ENCODE data around the gene LDB2.
"Not testable (repeated sequence)": the region's sequence is repeated elsewhere in the genome, so short reads cannot be mapped to it uniquely, and the experiment has no call there.

The LDB2 gene

GRCh38 chr4:16596267-16596666 is 302.2 kb downstream of the LDB2 start:
- no peak for DNase-seq (ENCODE audit: low read depth)

DNA sequence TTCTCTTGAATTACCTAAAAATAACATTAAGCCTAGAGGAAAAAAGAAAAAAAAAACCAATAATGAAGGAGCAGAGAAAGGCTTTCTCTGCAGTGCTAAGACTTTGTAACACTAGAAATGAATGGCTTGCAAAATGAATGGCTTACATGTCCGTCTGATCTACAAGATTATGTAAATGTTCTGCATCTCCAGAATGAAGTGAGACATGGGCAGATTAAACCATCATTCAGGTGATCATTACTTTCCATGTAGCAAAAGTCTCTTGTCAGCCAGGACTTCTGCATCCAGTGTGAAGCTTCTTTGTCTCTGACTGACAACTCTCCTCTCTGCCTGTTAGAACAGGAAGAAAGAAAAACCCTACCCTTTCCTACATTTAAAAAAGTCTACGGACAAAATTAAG is 304.3 kb downstream of the LDB2 start:
- DNase-seq (ENCODE audit: low read depth), result no peak

- no peak for DNase-seq (ENCODE audit: low read depth)
These were observed 305.1 kb downstream of the LDB2 start for GRCh38 chr4:16593386-16593785.

DNA sequence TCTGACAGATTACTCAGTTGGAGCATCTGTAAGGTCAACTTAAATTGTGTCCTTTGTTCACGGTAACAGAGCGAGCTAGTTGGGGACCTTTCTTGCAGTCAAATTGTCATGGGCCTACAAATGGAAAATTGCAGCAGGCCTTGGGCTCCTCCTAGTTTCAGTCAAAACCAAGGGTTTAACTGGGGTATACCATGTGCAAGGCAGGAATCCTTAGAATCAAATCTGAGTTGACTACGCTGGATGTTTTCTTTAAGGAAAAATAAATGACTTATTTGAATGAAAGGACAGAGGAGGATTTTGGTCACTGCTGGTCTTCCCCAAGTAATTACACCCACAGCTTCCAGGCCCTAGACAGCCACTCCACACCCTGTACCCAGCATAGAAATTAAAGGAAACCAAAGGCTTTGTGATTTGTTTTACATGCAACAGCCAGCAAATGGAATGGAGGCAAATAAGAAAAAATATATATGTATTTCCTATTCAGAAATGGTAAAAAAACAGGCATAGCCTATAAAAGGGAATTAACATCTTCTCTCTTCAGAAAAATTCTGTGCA is 307.1 kb downstream of the LDB2 start:
- DNase-seq (ENCODE audit: low read depth), result no peak

DNA sequence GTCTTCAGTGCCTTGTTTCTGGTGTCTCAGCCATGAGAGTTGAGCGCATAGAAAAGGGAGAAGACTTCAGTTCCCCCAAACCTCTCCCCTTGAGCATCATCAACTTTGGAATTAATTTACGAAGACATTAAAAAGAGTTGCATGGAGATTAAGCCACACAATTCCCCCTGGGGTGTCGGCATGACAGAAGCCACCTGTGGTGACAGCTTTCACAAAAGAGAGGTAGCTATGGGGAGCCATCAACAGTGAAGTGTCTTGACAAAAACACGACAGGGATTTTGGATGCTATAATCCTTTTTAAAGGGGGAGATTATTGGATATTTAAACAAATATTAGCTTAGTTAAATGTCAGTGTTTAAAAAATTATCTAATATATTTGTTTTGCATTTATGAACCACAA is 307.6 kb downstream of the LDB2 start:
- no peak for DNase-seq (ENCODE audit: low read depth)

DNA sequence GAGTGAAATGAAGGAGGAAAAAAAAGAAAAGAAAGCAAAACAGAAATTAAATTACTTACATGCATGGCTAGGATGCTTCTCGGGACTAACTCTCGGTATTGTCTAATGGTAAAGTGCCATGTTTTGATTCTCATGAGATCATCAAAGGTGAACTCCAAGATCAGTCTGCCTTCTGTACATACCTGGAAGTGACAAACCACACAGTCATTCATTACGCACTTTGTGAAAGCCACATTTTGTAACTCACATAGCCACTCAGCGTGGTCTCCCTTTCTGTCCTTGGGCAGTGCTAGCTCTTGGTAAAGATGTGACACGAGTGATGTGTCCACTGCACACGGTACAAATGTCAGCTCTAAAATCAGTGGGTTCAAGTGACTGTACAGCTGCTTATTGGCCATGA is 309.8 kb downstream of the LDB2 start:
- peak; percentile 20 for DNase-seq (ENCODE audit: low read depth)

DNA sequence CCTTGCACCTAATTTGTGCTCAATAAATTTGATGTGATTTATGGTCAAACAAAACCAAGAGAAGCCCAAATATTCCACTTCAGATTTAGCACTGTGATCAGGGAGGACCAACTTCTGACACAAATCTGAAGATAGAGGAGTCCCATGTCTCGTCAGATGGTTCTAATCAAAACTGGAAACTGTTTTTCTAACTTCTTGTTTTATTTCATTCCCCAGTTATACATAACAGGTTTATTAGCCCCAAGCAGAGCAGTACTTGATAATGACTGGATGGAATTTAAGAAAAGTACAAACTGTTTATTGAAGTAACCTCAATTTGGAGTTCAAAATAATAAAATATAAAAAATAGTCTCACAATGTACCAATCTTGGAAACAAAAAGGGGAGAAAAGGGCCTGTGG is 310.3 kb downstream of the LDB2 start:
- DNase-seq (ENCODE audit: low read depth), result no peak

DNA sequence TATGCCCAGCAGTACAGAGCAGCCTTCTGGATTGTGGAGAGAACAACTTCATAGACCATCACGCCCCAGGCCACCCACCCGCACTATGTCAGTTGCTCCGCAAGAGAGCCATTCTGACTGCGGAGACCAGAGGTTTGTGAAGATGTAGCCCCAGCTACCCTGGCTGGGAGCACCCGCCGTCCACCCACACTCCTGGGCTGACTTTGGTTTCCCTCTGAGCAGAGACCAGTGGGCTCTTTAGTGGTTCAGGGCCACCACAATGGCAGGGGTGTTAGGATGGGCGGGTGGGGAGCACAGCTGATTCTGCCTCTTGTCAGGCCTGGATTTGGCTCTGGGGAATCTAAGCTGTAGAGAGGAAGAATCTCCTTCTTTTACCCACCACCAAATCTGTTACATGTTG is 313.4 kb downstream of the LDB2 start:
- DNase-seq (ENCODE audit: low read depth), result no peak

GRCh38 chr4:16583764-16584163 is 314.7 kb downstream of the LDB2 start:
- no peak for DNase-seq (ENCODE audit: low read depth)

DNA sequence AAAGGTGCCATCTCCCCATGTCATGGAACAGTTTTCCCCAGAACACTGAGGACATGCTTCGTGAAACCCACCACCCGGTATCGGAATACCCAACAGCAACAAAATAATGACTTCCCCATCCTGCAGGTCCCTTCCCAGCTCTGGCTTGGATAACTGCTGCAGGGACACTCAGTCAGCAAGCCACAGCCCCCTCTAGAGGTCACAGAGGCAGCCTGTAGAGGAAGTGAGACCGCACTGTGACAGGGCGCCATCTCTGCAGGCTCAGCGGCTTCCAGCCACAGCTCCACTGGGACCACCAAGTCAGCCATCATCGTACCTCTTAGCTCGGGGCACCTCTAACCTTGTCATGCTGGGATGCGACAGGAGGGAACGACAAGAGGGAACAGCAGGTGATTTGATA is 315.9 kb downstream of the LDB2 start:
- peak; percentile 7 for DNase-seq (ENCODE audit: low read depth)

GRCh38 chr4:16582036-16582435 is 316.4 kb downstream of the LDB2 start:
- no peak for DNase-seq (ENCODE audit: low read depth)

DNA sequence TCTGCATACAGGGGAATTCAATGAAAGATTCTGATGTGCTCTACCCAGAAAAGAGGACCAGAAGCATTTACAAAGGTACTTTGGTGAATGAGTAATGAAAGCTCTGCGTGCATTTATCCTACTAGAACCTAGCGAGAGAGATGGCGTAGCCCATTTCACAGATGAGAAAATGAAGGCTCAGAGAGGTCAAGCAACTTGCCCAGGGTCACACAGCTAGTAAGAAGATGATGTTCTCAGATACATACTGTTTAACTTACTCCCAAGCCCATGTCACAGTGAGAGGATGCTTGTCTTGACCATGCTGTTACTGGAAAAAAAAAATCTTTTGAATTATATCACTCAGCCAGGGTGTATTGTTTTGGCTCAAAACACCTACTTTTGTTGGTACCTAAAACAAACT is 317.3 kb downstream of the LDB2 start:
- no peak for DNase-seq (ENCODE audit: low read depth)

DNA sequence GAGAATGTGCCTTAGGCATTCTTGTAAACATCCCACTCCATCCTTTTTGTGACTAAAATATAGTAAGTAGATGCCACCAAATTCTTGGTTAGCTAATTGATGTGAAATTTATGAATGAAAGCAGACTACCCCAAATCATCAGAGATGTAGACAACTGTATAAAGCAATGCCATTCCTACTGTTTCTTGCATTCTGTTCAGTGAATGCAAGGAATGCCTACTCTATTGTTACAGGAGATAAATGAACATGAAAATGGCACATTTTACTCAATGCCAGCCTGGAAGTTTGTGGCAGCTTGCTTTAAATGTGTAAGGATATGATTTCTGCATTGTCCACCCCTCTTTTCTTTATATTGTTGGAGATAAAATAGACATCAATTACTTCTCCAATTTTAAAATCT is 317.9 kb downstream of the LDB2 start:
- DNase-seq (ENCODE audit: low read depth), result peak; percentile 42

DNA sequence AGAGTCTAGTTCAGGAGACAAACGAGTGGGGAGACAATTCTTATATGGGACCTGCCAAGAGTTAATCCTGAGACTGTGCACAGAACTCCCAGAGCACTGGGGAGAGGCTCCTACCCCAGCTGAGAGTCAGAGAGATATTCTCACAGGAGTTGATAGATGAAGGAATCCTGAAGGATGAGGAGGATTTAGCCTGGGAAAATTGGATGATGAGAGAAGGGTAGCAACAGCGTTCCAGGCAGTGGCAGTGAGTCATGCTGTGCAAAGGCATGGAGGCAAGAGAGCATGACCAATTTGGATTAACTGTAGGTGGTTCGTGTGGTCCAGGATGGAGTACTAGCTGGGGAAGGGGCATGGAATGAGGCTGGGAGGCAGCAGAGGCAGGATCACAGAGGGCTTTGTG is 318.6 kb downstream of the LDB2 start:
- peak; percentile 77 for DNase-seq (ENCODE audit: low read depth)

- no peak for DNase-seq (ENCODE audit: low read depth)
These were observed 321.3 kb downstream of the LDB2 start for GRCh38 chr4:16577177-16577576.

GRCh38 chr4:16574981-16575380 is 323.5 kb downstream of the LDB2 start:
- no peak for DNase-seq (ENCODE audit: low read depth)

DNA sequence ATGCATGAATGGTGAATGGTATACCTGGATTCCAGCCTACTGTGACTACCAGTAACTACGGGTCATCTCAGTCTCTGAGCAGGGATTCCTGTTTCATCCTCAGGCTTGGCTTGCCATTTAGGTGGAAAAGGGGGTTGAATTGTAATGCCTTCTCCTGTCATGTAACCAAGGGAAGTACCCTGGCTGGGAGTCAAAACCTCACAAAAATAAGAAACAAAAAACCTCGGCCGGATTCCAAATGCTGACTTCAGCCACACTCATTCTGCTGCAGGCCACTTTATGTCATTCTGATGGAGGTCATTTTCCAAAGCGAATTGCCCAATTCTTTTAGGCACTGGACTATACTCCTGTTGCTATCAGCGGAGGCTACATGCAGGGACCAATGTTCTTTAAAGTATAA is 324.7 kb downstream of the LDB2 start:
- DNase-seq (ENCODE audit: low read depth), result peak; percentile 85

- DNase-seq (ENCODE audit: low read depth), result peak; percentile 33
These were observed 325.2 kb downstream of the LDB2 start for GRCh38 chr4:16573206-16573605.

DNA sequence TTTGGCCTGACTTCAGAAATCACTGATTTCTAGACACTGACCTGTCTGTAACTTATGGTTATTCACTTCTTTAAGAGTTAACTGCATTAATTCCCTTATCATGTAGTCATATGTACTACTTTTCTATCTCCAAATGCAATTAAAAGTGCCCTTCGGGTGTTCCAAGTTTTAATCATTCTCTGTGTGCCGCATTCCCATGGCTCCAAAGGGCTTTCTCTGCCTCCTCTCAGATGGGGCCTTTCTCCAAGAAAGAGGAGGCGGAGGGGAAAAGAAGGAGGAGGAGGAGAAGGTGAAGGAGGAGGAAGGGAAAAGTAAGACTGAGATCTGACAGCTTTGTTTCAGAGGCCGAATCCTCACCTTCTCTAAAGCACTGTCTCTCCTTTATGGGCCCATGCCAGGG is 325.8 kb downstream of the LDB2 start:
- no peak for DNase-seq (ENCODE audit: low read depth)

DNA sequence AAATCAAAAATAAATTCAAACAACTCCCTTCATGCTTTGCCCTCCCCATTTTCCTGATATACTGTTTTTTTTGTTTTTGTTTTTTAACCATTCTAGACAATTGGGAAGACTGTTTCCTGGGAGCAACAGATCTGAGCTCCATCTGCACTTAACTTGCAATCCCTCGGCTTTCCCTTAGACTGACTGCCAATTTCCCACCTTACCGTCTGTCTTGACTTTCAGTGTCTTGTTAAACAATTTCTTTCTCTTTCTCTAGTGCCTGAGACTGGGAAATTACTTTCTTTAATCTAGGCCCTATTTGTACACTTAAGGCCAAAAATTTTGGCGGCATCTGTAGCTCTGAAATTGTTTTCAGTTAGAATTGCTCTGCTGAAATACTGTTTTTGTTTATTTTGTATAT is 326.3 kb downstream of the LDB2 start:
- no peak for DNase-seq (ENCODE audit: low read depth)

DNA sequence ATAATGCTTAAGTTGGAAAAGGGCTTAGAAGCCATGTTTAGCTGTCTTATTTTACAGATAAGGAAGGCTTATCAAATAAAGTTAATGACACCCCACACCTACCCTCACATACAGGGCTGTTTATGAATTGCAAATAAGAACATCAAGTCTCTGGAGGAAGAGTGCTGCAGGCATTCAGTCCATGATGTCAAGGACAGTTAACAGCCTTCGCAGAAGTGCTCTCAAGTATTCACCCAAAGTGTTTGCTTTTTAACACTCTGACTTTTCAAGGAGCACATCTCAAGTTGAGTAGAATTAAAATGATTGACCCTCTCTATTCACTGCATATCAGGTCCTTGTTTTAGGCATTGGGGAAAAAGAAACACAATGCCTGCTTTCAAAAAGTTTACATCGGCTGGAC is 328.7 kb downstream of the LDB2 start:
- DNase-seq (ENCODE audit: low read depth), result no peak

GRCh38 chr4:16557316-16557715 is 341.1 kb downstream of the LDB2 start:
- DNase-seq (ENCODE audit: low read depth), result not testable (repeated sequence)

GRCh38 chr4:16555156-16555555 is 343.3 kb downstream of the LDB2 start:
- DNase-seq (ENCODE audit: low read depth), result no peak

DNA sequence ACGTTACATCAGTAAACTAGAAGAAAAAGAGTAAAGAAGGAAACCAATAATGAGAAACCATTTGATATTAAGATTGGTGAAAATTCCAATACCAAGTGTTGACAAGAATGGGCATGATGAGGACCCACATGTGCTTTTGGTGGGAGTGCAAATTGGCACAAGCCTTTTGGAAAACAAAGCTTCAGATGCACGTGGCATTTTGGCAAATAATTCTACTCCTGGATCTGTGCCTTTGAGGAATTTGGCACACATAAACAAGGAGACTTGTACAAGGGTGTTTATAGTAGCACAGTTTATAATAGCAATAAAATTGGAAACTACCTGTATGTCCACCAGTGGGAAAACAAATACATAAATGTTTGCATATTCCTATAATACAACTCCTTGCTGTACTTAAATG is 347.9 kb downstream of the LDB2 start:
- no peak for DNase-seq (ENCODE audit: low read depth)

DNA sequence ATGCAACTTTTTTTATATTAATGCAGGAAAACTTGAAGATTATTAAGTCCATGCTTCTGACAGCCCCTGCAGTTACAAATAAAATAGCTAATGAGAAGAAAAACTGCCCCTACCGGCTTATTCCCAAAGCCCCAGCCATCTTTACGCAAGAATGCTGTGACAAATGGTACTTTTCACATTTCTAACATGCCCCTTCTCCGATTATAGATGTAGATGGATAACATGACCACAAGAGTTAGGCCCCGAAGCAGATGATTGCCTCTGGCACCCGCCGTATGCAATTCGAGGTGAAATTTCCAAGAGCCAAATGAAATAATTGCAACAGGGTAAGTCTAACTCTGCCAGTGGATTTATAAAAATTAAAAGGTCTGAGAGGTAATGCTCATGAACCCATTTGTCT is 352.8 kb downstream of the LDB2 start:
- DNase-seq (ENCODE audit: low read depth), result no peak

All from EH (cell line).